ENCODE data around the gene KLHDC8A. TPM values are rescaled to one million over a fixed set of nuclear protein-coding genes. Genes with fewer than 3 reads are reported as not detected.

KLHDC8A gene
- total and polyA plus RNA-seq, 2 of the 13 experiments (the other 11 are each of a cell fraction or from before 2014, with no cell fraction given): not detected

DNA sequence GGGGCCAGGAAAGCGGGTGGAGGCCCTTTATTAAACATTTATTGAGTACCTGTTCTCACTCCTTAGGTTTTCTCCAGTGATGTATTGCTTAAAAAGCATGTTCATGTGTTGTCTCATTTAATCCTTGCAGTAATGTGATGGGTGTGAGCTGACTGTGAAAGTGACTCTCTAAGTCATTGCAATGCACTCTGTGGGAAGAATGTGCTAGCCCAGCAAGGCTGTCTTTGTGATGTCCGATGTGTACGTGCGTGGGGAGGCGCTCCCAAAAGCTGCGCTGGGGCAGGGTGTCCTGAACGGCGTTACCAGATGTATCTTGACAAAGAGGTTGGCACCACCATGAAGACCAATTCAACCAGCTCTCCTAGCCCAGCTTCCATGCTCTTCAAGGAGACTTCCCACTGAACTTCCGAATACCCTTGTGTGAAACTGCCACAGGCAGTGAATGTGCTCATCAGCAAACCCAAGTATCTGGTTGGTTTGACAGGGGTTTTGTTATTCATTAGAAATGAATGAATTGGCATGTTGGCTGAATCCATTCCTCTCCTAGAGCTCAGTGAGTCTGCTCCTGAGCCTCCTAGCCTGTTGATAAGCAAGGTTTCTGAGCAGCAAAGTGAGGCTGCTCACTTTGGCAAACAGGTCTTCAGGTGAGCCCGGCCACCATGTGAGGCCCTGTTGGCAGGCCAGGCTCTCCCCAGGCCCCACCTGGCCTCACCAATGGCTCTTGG is 63.2 kb downstream of the KLHDC8A start (continued):
- TF ChIP-seq THYN1 (CRISPR knock-in tag; IDR thresholded peaks at IDR 0.05; ENCODE audit: borderline replicate concordance, low read depth): no peak
- TF ChIP-seq NKX3-1 (CRISPR knock-in tag; IDR thresholded peaks at IDR 0.05): 0 out of 2 replicates have a peak, but pooled peaks have one; percentile 37
- TF ChIP-seq MXD4 (CRISPR knock-in tag; IDR thresholded peaks at IDR 0.05): no peak
- TF ChIP-seq ZNF207 (IDR thresholded peaks at IDR 0.05; ENCODE audit: borderline replicate concordance): no peak
- TF ChIP-seq ZNF160 (CRISPR knock-in tag; IDR thresholded peaks at IDR 0.05): no peak
- TF ChIP-seq ZNF441 (CRISPR knock-in tag; IDR thresholded peaks at IDR 0.05; ENCODE audit: borderline replicate concordance): no peak
- no peak for TF ChIP-seq RBFOX2 (IDR thresholded peaks at IDR 0.05; ENCODE audit: low read depth, low read length)
- TF ChIP-seq, protein P1, sequence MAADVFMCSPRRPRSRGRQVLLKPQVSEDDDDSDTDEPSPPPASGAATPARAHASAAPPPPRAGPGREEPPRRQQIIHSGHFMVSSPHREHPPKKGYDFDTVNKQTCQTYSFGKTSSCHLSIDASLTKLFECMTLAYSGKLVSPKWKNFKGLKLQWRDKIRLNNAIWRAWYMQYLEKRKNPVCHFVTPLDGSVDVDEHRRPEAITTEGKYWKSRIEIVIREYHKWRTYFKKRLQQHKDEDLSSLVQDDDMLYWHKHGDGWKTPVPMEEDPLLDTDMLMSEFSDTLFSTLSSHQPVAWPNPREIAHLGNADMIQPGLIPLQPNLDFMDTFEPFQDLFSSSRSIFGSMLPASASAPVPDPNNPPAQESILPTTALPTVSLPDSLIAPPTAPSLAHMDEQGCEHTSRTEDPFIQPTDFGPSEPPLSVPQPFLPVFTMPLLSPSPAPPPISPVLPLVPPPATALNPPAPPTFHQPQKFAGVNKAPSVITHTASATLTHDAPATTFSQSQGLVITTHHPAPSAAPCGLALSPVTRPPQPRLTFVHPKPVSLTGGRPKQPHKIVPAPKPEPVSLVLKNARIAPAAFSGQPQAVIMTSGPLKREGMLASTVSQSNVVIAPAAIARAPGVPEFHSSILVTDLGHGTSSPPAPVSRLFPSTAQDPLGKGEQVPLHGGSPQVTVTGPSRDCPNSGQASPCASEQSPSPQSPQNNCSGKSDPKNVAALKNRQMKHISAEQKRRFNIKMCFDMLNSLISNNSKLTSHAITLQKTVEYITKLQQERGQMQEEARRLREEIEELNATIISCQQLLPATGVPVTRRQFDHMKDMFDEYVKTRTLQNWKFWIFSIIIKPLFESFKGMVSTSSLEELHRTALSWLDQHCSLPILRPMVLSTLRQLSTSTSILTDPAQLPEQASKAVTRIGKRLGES (CRISPR knock-in tag; IDR thresholded peaks at IDR 0.05; ENCODE audit: borderline replicate concordance): no peak
- no peak for TF ChIP-seq ZNF598 (CRISPR knock-in tag; IDR thresholded peaks at IDR 0.05; ENCODE audit: borderline replicate concordance)
- no peak for TF ChIP-seq CAMTA2 (CRISPR knock-in tag; IDR thresholded peaks at IDR 0.05; ENCODE audit: borderline replicate concordance)
- TF ChIP-seq ZNF501 (CRISPR knock-in tag; IDR thresholded peaks at IDR 0.05): no peak
- no peak for TF ChIP-seq ELF4 (CRISPR knock-in tag; IDR thresholded peaks at IDR 0.05; ENCODE audit: borderline replicate concordance)
- TF ChIP-seq ZNF567 (CRISPR knock-in tag; IDR thresholded peaks at IDR 0.05; ENCODE audit: borderline replicate concordance): no peak
- no peak for TF ChIP-seq ZNF224 (CRISPR knock-in tag; IDR thresholded peaks at IDR 0.05)
- TF ChIP-seq MXI1 (IDR thresholded peaks at IDR 0.05; ENCODE audit: borderline replicate concordance, low read depth, low read length): no peak
- TF ChIP-seq ZFP36L2 (CRISPR knock-in tag; IDR thresholded peaks at IDR 0.05): no peak
- no peak for TF ChIP-seq ZNF235 (CRISPR knock-in tag; IDR thresholded peaks at IDR 0.05; ENCODE audit: borderline replicate concordance)
- TF ChIP-seq, protein P2, sequence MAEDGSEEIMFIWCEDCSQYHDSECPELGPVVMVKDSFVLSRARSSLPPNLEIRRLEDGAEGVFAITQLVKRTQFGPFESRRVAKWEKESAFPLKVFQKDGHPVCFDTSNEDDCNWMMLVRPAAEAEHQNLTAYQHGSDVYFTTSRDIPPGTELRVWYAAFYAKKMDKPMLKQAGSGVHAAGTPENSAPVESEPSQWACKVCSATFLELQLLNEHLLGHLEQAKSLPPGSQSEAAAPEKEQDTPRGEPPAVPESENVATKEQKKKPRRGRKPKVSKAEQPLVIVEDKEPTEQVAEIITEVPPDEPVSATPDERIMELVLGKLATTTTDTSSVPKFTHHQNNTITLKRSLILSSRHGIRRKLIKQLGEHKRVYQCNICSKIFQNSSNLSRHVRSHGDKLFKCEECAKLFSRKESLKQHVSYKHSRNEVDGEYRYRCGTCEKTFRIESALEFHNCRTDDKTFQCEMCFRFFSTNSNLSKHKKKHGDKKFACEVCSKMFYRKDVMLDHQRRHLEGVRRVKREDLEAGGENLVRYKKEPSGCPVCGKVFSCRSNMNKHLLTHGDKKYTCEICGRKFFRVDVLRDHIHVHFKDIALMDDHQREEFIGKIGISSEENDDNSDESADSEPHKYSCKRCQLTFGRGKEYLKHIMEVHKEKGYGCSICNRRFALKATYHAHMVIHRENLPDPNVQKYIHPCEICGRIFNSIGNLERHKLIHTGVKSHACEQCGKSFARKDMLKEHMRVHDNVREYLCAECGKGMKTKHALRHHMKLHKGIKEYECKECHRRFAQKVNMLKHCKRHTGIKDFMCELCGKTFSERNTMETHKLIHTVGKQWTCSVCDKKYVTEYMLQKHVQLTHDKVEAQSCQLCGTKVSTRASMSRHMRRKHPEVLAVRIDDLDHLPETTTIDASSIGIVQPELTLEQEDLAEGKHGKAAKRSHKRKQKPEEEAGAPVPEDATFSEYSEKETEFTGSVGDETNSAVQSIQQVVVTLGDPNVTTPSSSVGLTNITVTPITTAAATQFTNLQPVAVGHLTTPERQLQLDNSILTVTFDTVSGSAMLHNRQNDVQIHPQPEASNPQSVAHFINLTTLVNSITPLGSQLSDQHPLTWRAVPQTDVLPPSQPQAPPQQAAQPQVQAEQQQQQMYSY (CRISPR knock-in tag; IDR thresholded peaks at IDR 0.05): 0 out of 2 replicates have a peak, but pooled peaks have one; percentile 23
- TF ChIP-seq ZNF614 (CRISPR knock-in tag; IDR thresholded peaks at IDR 0.05; ENCODE audit: borderline replicate concordance): no peak
- TF ChIP-seq EP300 (IDR thresholded peaks at IDR 0.05; ENCODE audit: low read depth in 2 of 2, low read length in 2 of 2): no peak
- TF ChIP-seq EP300 (CRISPR knock-in tag; IDR thresholded peaks at IDR 0.05; ENCODE audit: borderline replicate concordance): no peak
- TF ChIP-seq, protein P3, sequence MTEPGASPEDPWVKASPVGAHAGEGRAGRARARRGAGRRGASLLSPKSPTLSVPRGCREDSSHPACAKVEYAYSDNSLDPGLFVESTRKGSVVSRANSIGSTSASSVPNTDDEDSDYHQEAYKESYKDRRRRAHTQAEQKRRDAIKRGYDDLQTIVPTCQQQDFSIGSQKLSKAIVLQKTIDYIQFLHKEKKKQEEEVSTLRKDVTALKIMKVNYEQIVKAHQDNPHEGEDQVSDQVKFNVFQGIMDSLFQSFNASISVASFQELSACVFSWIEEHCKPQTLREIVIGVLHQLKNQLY (CRISPR knock-in tag; IDR thresholded peaks at IDR 0.05): no peak
- no peak for TF ChIP-seq ZNF570 (CRISPR knock-in tag; IDR thresholded peaks at IDR 0.05; ENCODE audit: borderline replicate concordance)

Measured in HepG2 (cell line).